Prostate gland (tissue), 2 donors: ENCODE results near the gene PRKAR1B. TPM values are rescaled to one million over a fixed set of nuclear protein-coding genes. Genes with fewer than 3 reads are reported as not detected.

ENCODE experiments used
- DNase-seq: peaks from one replicate; pipeline ENCODE4 v3.0.0-alpha.2; 2019; ENCODE audit warnings: low spot score
- H3K27ac ChIP-seq, 2 donors: fragments of 200-600 bp; sonication (generic); 2 replicates each; pipeline ENCODE4 v1.5.1; 2017 to 2019
- H3K27me3 ChIP-seq: fragments of 200-600 bp; sonication (generic); replicated peaks from 2 replicates; pipeline ENCODE4 v1.5.1; 2019; ENCODE audit not compliant: insufficient read depth
- H3K36me3 ChIP-seq, 2 donors: fragments of 200-600 bp; sonication (generic); 1 replicate in 1 of 2; 2 replicates in 1 of 2; pipeline versions ENCODE4 v1.5.1 to v1.8.1; 2017 to 2019
- H3K4me1 ChIP-seq: fragments of 200-600 bp; sonication (generic); replicated peaks from 2 replicates; pipeline ENCODE4 v1.5.1; 2019
- H3K4me3 ChIP-seq, 2 donors: fragments of 200-600 bp; sonication (generic); 2 replicates each; pipeline ENCODE4 v1.5.1; 2017 to 2019
- H3K9me3 ChIP-seq: fragments of 200-600 bp; sonication (generic); 2 replicates; pipeline ENCODE4 v1.5.1; 2017
- CTCF ChIP-seq, 4 experiments: fragments of 200-600 bp in 2 of 4; fragments of 450-650 bp in 2 of 4; sonication (generic) in 2 of 4; IDR thresholded peaks; 1 replicate in 3 of 4; 2 replicates in 1 of 4; pipeline ENCODE4 v1.5.1; 2016 to 2019; ENCODE audit warnings: antibody characterized with exemption in 4 of 4, mild to moderate bottlenecking in 2 of 4, moderate library complexity in 2 of 4
- POLR2A ChIP-seq: fragments of 450-650 bp; IDR thresholded peaks from one replicate; pipeline ENCODE4 v1.6.1; 2016; ENCODE audit warnings: antibody characterized with exemption, mild to moderate bottlenecking
- POLR2AphosphoS5 ChIP-seq: sonication (generic); formaldehyde crosslinking; IDR thresholded peaks from one replicate; pipeline ENCODE4 v1.6.1; 2017; ENCODE audit warnings: antibody characterized with exemption
- WGBS: methylation state at CpG from one replicate; pipeline ENCODE4 v1.1.5; 2018; 5-methylcytosine and 5-hydroxymethylcytosine counted together
- intact Hi-C: fragments of 100-400 bp; cut with DNase I; formaldehyde crosslinking; loops from one replicate; pipeline ENCODE4 v1.14.2; 2022
- total RNA-seq, 2 donors: library from RNA; depleted of rRNA; stranded (reverse); fragments of >200 nt; gene quantifications; one replicate each; pipeline ENCODE4 v1.1.0, GENCODE V29; 2016

PRKAR1B gene
- total RNA-seq, 2 donors from 2014 or later, result 20.2 to 44.8 TPM

- Histone ChIP-seq H3K4me3 (no peak overlapping the region), H3K4me1 (no peaks in the 10 kb centered on the region), H3K27ac (no peak overlapping the region), H3K36me3 (no peaks in the 10 kb centered on the region), H3K9me3 (no peaks in the 10 kb centered on the region), H3K27me3 (no peaks in the 10 kb centered on the region)
- 93% methylated on average over 30 of the region's 30 CpGs for WGBS
- no peak for TF ChIP-seq POLR2A
- intact Hi-C loops, result no loop called here
- DNase-seq, result no peak
Measured at GRCh38 chr7:577741-578370, 149.2 kb downstream of the PRKAR1B start.

GRCh38 chr7:577278-577665 lies 149.8 kb downstream of the PRKAR1B start:
- Histone ChIP-seq H3K27ac (no peak overlapping the region), H3K9me3 (no peaks in the 10 kb centered on the region), H3K27me3 (no peaks in the 10 kb centered on the region), H3K4me1 (no peaks in the 10 kb centered on the region), H3K36me3 (no peaks in the 10 kb centered on the region), H3K4me3 (no peak overlapping the region)
- 94% methylated on average over 20 of the region's 22 CpGs for WGBS
- DNase-seq, result no peak
- intact Hi-C loops, result no loop called here
- TF ChIP-seq POLR2A (no peak), POLR2AphosphoS5 (no peak), CTCF (IDR thresholded peaks at IDR 0.05) (no peak)

GRCh38 chr7:576524-577277 lies 150.4 kb downstream of the PRKAR1B start:
- whole genome bisulfite sequencing, result 95% methylated on average over 37 of the region's 37 CpGs
- Histone ChIP-seq H3K4me1 (no peaks in the 10 kb centered on the region), H3K36me3 (no peaks in the 10 kb centered on the region), H3K4me3 (no peak overlapping the region), H3K9me3 (no peaks in the 10 kb centered on the region), H3K27me3 (no peaks in the 10 kb centered on the region), H3K27ac (no peak overlapping the region)
- intact Hi-C loops, result no loop called here
- DNase-seq, result no peak
- TF ChIP-seq POLR2AphosphoS5, result no peak

- no peaks in the 10 kb centered on the region for H3K9me3 ChIP-seq
- H3K4me3 ChIP-seq, result no peak overlapping the region
- no peaks in the 10 kb centered on the region for H3K27me3 ChIP-seq
- H3K36me3 ChIP-seq, result no peaks in the 10 kb centered on the region
- 90% methylated on average over 33 of the region's 33 CpGs for WGBS
- H3K4me1 ChIP-seq, result no peaks in the 10 kb centered on the region
- no peak for TF ChIP-seq POLR2A
- intact Hi-C loops, result no loop called here
- peak overlapping the region in 1 of 2 donors; percentile 26 for H3K27ac ChIP-seq
- DNase-seq, result no peak
Measured at GRCh38 chr7:575425-576366, 151.4 kb downstream of the PRKAR1B start.

- TF ChIP-seq CTCF (IDR thresholded peaks at IDR 0.05) (peak in 1 of 4 experiments; percentile 36), POLR2A (no peak), POLR2AphosphoS5 (peak; percentile 81)
- 71% methylated on average over 23 of the region's 23 CpGs for WGBS
- H3K4me1 ChIP-seq, result no peaks in the 10 kb centered on the region
- peak; percentile 54 for DNase-seq
- H3K4me3 ChIP-seq, result no peak overlapping the region
- intact Hi-C loops, result no loop called here
- no peaks in the 10 kb centered on the region for H3K27me3 ChIP-seq
- H3K27ac ChIP-seq, result peak overlapping the region in 1 of 2 donors; percentile 26
- H3K9me3 ChIP-seq, result no peaks in the 10 kb centered on the region
- H3K36me3 ChIP-seq, result no peaks in the 10 kb centered on the region
Measured at GRCh38 chr7:574661-575395, 152.3 kb downstream of the PRKAR1B start.

- Histone ChIP-seq H3K9me3 (no peaks in the 10 kb centered on the region), H3K4me3 (no peak overlapping the region), H3K36me3 (no peaks in the 10 kb centered on the region), H3K27ac (no peak overlapping the region), H3K27me3 (no peaks in the 10 kb centered on the region), H3K4me1 (no peaks in the 10 kb centered on the region)
- intact Hi-C loops, result no loop called here
- DNase-seq, result no peak
- WGBS, result 93% methylated on average over 23 of the region's 23 CpGs
- TF ChIP-seq POLR2AphosphoS5 (no peak), CTCF (IDR thresholded peaks at IDR 0.05) (no peak)
Measured at GRCh38 chr7:573933-574381, 153.1 kb downstream of the PRKAR1B start.
